CMK (cell line): ENCODE results near the gene STAT6.

ENCODE experiments used
- DNase-seq: peaks from one replicate; pipeline ENCODE4 v3.0.0-alpha.2; 2010; ENCODE audit warnings: low read depth

Gene STAT6

GRCh38 chr12:57146092-57146491 is 34.9 kb upstream of the STAT6 start:
- no peak for DNase-seq

DNA sequence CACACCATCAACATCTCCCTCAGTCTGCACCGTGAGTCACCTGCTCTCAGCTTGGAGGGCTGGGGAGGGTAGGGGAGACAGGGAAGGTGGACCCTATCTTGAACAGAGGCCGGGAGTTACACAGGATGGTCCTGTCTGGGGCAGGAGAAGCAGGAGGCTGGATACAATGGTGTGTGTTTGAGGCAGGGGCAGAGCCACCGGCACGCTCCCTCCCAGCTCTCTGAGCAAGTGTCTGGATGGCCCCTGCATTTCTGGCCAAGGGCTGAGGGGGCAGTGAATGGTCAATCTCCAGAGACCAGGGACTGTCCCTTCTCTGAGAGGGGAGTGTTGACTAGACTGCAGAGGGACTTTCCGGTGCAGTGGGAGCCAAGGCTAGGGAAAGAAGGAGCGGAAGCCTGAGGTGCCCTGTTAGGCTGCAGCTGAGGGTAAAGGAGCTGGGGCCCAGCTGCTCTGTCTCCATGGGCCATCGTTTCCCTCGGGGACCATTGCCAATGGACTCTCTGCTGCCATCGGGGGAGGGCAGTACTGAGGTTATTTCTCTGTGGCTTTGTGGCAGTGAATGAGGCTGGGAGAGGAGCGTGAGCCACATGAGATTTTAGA is 34.4 kb upstream of the STAT6 start:
- no peak for DNase-seq

DNA sequence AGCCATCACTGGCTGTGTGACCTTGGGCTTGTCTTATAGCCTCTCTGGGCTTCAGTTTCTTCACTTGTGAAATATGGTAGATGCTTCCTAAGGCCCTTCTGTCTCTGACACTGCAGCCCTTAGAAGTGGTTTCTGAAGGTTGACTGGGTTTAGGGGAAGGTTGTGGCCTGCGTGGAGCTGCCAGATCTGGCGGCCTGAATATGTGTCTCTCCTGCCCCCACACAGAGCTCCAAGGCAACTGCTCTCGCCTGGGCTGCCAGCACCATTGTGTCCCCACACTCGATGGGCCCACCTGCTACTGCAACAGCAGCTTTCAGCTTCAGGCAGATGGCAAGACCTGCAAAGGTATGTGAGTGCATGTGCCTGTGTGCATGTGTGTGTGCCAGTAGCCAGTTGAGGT is 32.3 kb upstream of the STAT6 start:
- DNase-seq = no peak

- no peak for DNase-seq
These were observed 31.6 kb upstream of the STAT6 start for GRCh38 chr12:57142727-57143126.

DNA sequence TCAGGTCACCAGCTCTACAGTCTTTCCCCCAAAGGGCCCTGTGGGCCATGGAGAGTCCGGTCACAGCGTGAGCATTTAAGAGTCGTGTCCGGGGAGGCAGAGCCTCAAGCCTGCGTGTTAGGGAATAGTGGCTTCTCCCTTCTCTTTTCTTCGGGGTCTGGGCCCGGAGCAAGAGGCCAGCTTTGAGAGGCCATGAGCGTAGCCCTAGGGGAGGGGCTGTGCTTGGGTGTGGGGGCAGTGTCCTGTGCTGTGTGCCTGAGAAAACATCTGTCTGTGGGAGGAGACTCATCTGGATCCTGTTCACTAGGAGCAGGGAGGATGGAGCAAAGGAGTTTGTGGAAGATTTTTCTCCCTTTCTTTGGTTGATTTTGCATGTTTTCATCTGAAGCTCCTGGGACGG is 31.0 kb upstream of the STAT6 start:
- no peak for DNase-seq

DNA sequence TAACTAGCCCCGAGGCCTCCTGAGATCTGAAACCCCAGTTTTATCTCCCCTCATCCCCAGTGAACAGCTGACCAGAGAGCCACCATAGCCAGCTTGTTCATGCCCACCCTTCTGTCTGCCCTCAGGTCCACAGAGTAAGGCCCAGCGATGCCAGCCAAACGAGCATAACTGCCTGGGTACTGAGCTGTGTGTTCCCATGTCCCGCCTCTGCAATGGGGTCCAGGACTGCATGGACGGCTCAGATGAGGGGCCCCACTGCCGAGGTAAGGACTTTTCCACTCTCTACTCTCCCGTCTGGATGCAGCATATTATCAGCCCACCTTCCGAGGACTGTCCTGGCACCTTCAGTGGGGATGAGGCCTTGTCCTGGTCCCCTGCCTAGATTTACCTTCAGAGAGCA is 30.1 kb upstream of the STAT6 start:
- DNase-seq = no peak

DNA sequence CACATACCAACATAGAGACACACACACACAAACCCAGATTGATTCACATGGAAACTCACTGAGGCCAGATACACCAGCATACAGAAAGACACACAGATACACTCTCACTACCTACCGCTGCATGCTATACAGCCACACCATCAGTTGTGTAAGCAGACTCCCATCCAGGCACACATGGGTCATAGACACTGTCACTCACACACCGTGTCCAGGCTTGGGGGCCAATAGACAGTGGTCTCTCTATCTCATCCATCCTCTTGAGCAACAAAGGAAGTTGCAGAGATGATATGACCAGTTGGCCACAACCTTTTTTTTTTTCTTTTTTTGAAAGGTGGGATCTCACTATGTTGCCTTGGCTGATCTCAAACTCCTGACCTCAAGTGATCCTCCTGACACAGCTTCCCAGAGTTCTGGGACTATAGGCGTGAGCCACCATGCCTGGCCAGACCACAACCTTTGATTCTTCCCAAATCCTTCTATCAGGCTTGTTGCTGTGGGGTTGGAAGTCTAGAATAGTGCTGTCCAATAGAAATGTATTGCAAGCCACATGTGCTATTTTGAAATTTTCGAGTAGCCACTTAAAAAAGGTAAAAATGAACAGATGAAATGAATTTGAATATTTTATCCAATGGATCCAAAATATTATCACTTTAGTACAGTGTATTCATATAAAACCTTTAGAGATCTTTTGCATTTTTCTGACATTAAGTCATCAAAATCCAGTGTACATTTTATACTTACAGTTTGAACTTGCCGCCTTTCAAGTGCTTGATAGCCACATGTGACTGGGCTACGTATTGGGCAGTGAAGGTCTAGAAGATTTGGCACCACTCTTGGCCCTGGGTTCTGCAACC is 28.9 kb upstream of the STAT6 start:
- no peak for DNase-seq

DNA sequence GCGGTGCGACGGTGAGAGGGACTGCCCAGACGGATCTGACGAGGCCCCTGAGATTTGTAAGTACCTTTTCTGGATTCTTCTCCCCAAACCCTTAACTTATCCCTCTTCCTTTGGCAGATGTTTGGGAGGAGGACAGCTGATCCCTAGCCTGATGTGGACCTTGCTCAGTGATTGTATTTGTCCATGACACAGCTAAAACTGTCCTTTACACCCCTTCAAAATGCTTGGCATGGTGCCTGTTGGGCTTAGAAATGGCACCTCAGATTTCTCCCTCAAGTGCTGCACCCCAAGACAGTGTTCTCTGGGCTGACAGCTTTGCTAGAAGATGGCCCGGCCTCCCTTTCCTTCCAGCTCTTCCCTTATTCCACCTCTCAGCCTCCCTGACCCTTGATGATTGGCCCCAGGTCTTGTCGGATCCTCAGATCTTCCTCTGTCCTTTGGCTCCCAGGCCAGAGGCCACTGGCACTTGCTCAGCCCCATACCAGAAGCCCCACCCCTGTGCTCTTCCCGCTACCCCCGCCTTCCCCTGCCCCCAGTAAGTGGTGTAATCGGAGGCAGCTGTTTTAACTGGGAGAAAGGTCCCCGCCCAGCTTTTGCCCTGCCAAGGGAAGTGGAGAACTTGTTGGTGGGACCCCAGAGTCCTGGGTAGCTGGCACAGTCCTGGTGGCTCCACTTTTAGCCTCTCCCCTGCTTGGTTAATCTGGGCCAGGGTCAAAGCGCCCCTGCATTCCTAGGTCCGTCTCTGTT is 27.5 kb upstream of the STAT6 start:
- DNase-seq = no peak

- DNase-seq = no peak
These were observed 24.6 kb upstream of the STAT6 start for GRCh38 chr12:57135527-57136326.

DNA sequence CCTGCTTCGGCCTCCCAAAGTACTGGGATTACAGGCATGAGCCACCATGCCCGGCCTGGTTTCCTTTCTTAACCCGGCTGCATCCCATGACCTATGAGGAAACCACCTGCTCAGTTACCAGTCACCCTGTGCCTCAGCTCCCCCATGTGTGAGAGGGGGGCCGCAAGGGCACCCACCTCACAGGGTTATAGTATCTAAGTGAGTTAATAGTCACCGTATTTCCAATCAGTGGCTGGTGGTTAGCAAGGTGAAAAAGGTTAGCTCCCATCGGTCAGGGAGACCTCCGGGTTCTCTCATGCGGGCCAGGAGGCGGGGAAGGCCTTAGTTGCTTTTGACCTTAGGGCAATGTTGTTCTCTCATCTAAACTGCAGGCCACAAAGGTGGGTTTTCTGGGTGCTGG is 23.8 kb upstream of the STAT6 start:
- DNase-seq = no peak

- no peak for DNase-seq
These were observed 22.8 kb upstream of the STAT6 start for GRCh38 chr12:57133916-57134315.

GRCh38 chr12:57133013-57133569 is 21.9 kb upstream of the STAT6 start:
- DNase-seq = no peak

- DNase-seq = no peak
These were observed 21.0 kb upstream of the STAT6 start for GRCh38 chr12:57131896-57132744.

DNA sequence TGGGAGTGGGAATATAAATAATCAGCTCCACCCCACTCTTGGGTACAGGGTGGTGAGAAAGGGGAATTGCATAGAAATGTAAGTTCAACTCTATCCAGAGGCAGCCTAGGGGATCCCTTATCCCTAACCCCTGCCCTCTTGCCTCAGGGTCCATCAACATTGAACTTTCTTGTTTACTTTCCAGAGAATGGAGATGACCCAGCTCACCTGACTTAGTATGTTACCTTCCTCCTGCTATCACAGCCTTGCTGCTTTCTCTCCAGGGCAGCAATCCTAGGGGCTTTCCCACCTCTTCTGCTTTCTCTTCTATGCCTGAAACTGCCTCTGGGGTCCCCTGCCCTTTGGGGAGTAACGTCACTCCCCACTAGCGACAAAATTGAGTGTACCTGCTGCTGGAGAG is 19.8 kb upstream of the STAT6 start:
- DNase-seq = no peak

GRCh38 chr12:57129889-57130288 is 18.7 kb upstream of the STAT6 start:
- DNase-seq = no peak

- DNase-seq = no peak
These were observed 18.2 kb upstream of the STAT6 start for GRCh38 chr12:57129321-57129842.

- no peak for DNase-seq
These were observed 17.5 kb upstream of the STAT6 start for GRCh38 chr12:57128519-57129247.

DNA sequence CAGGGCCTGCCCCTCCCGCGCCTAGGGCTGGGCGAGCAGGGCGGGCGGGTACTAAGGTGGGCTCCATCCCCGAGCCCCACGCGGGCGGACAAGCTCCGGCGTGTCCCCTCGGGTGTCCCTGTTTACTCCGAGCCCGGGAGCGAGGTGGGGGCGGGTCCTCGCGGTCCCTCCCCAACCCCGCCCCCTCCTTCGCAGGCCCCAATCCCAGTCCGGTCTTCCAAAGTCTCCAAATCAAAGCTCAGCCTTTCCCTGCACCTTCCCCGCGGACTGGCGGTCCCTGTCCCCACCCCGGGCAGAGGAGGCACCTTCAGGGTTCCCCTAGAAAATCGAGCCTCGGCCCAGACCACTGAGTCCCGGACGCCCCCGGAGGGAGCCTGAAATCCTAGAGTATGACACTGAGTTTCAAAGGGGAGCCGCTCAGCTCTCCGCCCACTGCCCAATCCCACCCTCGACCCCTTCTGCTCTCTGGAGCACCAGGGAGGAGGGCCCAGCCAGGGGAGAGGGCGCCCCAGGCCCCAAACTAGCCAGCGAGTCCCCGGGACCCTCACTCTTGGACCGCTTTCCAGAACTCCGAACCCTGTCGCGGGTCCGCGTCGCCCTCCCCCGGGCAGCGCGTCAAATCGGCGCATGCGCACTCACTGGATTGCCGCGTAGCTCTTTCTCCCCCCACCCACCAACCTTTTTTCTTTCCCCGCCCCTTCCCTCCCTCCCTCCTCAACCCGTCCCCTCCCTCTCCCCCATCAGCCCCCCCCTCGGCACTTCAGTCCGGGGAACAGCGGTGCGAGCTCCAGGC is 16.8 kb upstream of the STAT6 start, which contains the start of gene LRP1:
Gene LRP1, plus strand, starts transcription at position 758 of the 793 bp plus-strand sequence. CDS start 482 bp downstream, outside the sequence.
- no peak for DNase-seq

DNA sequence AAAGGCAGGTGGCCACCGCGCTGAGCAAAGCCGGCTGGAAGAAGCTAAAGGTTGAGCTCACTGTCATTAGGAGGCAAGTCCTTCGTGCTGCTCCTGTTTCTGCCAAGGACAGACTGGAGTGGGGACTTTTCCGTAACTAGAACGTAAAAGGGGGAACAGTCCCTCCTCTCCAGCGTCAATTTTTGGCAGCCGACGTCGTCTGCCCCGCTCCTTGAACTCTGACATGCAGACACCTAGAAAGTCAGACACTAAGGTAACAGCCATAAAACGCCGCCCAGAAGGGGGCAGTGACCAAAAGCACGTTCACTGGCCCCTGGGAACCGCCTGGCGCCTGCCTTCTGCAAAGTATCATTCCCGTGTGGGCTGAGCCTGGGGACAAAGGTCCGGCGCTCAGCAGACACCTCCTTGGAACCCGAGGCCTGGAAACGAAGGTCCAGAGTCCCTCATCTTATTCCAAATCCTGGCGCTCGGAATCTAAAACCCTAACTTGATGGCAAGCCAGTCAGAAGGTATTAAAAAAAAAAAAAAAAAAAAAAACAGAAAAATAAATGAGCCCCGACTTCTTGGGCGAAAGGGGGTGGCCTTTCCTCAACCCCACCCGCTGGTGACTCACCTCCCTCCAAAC is 16.1 kb upstream of the STAT6 start:
- no peak for DNase-seq
